ENCODE measurements around the gene TAOK2. TPM values are rescaled to one million over a fixed set of nuclear protein-coding genes. Genes with fewer than 3 reads are reported as not detected.

The TAOK2 gene
- total RNA-seq = 65.2 and 74.3 TPM in 2 replicates

DNA sequence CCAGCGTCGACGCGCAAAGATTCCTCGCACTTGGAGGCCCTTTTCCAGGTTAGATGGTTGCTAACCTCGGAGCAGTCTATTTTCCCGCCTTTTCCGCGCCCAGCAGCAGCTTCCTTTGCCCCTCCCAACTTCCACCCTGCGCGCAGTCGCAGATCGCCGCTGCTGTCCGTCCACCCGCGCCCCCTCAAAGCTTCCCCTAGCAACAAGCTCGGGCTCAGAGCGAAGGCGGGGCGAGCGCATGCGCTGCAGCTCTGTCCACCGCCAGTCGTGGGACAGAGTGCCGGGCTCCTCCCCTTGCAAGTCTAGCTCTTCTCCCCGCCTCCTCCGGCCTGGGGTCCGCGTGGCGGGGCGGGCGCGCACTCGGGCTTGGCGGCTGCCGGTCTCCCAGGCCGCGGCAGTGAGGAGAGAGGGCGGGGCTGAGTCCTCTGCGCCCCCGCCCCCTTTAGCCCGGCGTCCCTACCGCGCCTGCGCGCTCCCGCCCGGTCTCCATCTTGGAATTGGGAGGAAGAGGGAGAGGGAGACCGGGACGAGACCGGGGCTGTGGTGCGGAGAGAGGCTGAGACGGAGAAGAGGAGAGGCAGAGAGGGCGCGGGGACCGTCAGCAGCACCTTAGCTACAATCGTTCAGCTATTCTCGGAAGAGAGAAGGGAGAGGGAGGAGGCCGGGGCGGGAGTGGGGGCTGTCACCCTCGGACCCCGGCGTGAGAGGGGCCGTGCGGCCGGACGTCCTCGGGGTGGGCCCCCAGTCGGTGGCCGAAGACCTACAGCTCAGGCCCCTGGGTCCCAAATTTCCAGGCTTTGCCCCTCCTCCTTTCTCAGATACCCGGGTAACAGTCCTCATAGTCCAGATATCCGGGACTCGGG, at the start of gene TAOK2:
TAOK2 (plus strand) TSS at position 485 of the 863 bp plus-strand sequence. CDS start 3,905 bp downstream, outside the sequence.

DNA sequence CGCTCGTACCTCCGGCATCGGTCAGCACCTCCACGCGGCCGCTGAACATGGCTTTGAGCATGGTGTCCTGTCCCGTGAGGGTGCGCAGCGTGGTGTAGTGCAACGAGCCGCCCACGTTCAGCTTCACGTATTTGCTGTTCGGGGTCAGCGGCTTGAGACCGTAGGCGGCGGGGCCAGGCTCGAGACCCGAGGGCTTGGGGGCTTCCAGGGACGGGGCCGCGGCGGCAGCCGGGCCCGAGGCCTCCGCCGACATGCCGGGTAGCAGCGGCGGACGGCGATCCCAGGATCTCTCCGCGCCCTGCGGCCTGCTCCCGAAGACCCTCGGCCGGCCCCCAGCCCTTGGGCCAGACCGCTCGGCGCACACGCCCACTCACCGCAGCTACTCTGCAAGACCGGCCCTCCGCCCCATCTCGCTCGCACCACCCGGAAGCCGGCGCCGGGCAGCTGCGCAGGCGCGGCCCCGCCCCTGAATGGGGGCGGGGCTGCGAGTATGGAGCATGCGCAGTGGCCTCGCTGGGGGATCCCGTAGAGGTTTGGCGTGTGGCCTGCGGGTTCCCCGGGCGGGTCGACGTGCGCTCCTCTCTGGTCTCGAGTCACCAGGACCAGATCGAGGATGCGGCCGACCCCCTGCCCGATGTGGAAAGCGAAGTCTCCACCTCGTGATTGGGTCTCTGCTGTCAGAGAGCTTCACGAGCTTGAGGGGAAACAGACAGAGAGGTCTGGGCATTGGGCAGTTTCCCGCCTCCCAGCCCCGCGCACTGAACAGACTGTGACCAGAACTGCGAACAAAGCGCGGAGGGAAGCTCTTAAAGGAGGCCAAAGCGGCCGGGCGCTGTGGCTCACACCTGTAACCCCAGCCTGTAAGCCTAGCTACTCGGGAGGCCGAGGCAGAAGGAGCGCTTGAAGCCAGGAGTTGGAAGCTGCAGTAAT, 47.6 kb upstream of the TAOK2 start, which contains the start of gene KCTD13:
KCTD13 (minus strand) TSS at position 446 of the 930 bp plus-strand sequence; CDS start at position 253, 193 bp downstream.

DNA sequence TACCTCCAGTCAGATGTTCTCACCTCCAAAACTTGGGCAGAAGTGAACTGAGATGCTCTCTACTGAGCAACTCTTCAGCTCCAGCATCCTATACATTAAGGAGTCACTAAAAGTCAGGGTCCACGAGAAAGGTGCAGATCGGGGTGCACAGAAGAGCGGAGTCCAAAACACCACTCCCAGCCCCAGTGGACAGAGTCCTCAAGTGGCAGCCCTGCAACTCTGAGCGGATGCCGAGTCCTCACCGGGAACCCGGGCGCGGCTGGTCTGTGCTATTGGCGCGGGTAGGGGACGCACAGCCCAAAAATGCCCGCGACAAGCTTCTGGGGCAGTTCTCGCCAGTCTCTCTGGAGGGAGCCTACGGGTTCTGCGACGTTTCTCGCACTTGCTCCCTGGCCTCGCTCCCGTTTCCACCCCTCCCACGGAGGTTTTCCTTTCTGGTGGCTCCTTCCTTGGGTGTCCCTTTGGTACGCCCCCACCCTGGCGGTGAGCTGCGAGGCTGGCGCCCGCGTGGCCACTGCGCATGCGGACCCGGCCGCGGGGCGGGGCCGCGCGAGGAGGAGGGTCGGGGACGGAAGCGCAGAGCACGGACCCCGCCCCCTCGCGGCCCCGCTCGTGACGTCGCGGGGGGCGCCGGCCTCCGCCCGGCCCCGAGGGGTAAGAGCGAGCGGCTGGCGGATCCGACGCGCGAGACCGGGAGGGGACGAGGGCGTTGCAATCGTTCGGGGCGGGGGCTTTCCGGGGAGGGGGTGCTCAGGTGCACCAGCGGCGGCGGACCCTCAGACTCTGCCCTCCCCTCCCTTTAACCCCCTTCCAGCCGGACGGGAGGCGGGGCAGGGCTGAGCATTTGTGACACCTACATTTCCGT, 12.0 kb upstream of the TAOK2 start, which contains the start of gene TMEM219:
TMEM219 (plus strand) TSS at position 601 of the 865 bp plus-strand sequence. CDS start 1,065 bp downstream, outside the sequence.

DNA sequence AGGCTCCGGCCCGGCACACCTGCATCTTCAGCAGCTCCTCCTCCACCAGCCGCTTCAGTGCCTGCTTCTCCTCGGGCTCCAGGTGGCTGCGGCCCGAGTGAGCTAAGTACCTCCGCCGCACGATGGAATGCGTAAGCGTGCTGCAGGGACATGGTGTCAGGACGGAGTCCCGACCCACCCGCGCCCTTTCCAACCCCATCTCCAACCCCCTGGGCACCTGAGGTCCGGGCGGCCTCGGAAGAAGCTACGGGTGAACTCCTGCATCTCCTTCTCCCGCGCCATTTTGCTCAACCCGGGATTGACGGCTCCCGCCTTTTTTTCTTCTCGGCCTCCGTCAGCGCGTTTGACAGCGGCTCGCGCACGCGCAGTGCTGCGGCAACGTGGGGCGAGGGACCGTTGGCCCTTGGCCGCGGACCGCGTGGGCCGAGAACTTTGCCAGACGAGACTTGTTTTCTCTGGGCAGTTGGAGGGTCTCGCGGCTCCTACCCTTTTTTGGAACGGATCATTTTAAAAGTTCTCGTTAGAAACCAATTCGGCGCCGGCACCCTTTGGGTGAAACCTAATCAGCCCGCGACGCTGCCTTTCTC, 21.7 kb downstream of the TAOK2 start, which contains the start of gene HIRIP3:
HIRIP3 (minus strand) TSS at position 294 of the 587 bp plus-strand sequence; CDS start at position 282, 12 bp downstream.

DNA sequence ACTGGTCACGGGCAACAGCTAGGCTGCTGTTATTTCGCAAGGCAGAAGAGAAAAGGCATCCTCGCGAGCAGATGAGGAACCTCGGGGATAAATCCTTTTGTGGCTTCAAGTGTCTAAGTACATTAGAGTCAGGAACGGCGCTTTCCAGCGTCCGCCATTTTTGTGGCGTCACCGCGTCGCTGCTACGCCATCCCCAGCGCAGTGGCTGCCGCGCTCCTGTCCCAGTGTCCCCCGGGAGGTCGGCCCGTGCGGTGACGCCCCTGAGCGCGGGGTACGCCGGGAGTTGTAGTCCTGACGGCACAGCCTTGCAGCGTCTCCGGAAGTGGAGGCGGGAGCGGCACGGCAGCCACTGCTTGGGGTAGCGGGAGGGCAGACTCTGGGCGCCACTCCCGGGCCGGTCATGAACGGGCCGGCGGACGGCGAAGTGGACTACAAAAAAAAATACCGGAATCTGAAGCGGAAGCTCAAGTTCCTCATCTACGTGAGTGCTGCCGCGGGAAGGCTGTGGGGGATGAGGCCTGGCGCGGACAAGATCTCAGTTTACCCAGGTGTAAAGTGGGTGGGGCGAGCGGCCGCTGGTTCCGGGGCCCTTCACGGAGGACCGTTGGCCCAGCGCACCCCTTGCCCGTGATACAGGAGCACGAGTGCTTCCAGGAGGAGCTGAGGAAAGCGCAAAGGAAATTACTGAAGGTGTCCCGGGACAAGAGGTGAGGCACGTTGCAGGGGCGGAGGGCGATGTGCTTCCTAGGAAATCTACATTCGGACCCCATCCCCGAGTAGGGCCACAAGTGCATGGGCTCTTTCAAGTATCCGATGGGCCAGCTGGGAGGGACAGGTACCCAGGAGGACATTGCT, 22.5 kb downstream of the TAOK2 start, which contains the start of gene INO80E:
INO80E (plus strand) TSS at position 331 of the 855 bp plus-strand sequence; CDS start at position 401, 70 bp downstream.

DNA sequence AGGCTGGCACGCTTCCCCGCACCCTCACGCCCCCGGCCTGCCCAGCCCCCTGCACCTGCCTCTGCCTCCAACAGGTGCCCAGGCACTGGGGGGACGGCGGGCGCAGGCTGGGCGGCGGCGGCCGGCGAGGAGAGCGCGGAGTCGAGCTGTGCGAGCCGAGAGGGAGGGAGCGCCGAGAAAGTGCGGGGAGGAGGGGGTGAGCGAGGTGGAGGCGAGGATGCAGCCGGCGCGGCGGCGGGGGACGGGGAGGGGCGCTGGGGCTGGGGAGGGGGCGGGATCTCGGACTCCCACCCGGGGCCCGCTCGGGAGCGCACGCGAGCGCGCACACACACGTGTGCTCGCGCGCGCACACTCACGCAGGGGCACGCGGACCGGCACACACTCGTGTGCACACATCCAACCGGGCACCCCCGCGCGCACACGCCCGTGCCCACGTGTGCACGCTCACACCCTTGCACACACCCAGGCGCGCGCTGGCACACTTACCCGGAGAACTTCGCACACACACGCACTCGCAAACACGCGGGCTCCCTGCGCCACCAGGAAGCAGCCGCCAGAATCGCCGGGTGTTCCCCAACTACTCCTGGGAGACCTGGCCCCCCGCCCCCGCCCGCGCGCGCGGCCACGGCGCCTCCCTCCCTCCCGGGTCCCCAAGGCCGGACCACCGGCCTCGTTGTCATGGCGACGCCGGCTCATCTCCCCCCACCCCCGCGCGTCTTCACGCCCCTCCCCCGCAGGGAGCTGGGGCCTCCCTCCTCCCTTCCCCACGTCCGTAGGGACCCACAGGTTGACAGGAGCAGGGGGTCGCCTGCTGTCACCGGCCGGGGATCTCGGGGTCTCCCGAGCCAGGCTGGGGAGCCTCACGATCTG, 37.4 kb downstream of the TAOK2 start, which contains the start of gene DOC2A:
DOC2A (minus strand) TSS at position 184 of the 870 bp plus-strand sequence. CDS start 805 bp downstream, outside the sequence.

DNA sequence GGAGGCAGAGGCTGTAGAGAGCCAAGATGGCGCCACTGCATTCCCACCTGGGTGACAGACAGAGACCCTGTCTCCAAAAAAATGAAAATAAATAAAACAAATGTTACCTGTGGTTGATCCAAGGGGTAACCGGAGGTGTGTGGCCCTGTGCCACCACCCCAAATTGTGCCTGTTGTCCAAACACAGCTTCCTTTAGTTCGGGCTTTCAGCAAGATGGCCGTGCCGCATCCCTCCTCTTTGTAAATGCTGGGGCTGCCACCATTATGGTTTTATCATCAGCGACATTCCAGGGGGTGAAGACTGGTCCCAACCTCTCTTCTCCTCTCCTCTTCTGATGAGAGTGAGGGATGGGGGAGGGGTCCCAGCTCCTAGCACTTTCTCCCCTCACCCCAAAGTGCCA, 49.2 kb downstream of the TAOK2 start, which contains the start of gene C16orf92:
C16orf92 (plus strand) TSS at position 312 of the 400 bp plus-strand sequence. CDS start 143 bp downstream, outside the sequence.

DNA sequence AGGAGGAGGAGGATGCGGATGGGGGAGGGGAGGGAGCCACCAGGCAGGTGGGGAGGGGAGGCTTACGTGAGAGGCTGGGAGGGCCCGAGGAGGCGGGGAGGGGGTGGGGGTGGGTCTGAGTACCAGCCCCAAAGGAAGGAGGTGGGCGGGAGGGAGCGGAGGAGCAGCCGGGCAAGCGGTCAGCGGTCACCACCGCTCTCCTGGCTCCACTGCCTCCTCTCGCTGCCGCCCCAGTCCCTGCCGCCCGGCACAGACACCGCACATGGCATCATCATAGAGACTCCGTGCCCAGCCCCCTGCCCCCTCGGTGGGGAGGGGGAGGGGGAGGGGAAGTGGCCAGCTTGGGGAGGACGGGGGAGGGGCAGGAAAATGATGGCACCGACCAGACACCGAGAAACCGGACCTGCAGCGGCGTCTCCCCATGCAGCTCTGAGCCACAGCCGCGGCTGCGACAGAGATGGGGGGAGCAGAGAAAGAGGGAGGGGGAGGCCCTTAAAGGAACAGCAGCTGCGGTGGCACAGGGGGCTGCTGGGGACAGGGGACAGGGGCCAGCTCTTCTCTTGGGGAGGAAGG, 57.3 kb downstream of the TAOK2 start, which contains the start of gene TLCD3B:
TLCD3B (minus strand) TSS at position 431 of the 573 bp plus-strand sequence. CDS start 744 bp downstream, outside the sequence.

Other genes with a start within 250 kb of the TAOK2 start
- not detected in 2 replicates for gene C16orf54, start 227.9 kb upstream of the TAOK2 start, total RNA-seq
- gene ZG16, start 195.6 kb upstream of the TAOK2 start, total RNA-seq = 0.33 and 1.2 TPM in 2 replicates
- gene KIF22, start 183.1 kb upstream of the TAOK2 start, total RNA-seq = 40.1 and 81.7 TPM in 2 replicates
- gene MAZ, start 167.3 kb upstream of the TAOK2 start, total RNA-seq = 411 and 461 TPM in 2 replicates
- 1.2 and 13.3 TPM in 2 replicates for gene PRRT2, start 161.7 kb upstream of the TAOK2 start, total RNA-seq
- 42.0 and 44.8 TPM in 2 replicates for gene PAGR1, start 157.7 kb upstream of the TAOK2 start, total RNA-seq
- gene MVP, start 153.4 kb upstream of the TAOK2 start, total RNA-seq = 38.1 and 71.7 TPM in 2 replicates
- 66.7 and 80.3 TPM in 2 replicates for gene CDIPT, start 110.6 kb upstream of the TAOK2 start, total RNA-seq
- 1.2 and 2.7 TPM in 2 replicates for gene SEZ6L2, start 74.3 kb upstream of the TAOK2 start, total RNA-seq
- gene ASPHD1, start 73.4 kb upstream of the TAOK2 start, total RNA-seq = 0.79 TPM in 1 of 2 replicates, not detected in the other
- 13.0 and 15.7 TPM in 2 replicates for gene KCTD13, start 47.6 kb upstream of the TAOK2 start, total RNA-seq
- gene TMEM219, start 11.8 kb upstream of the TAOK2 start, total RNA-seq = 65.6 and 66.7 TPM in 2 replicates
- 9.8 and 10.5 TPM in 2 replicates for gene HIRIP3, start 21.7 kb downstream of the TAOK2 start, total RNA-seq
- gene INO80E, start 22.4 kb downstream of the TAOK2 start, total RNA-seq = 34.9 and 52.2 TPM in 2 replicates
- gene DOC2A, start 37.2 kb downstream of the TAOK2 start, total RNA-seq = not detected in 2 replicates
- not detected in 2 replicates for gene C16orf92, start 49.3 kb downstream of the TAOK2 start, total RNA-seq
- gene TLCD3B, start 57.4 kb downstream of the TAOK2 start, total RNA-seq = not detected in 2 replicates
- gene ALDOA, start 91.9 kb downstream of the TAOK2 start, total RNA-seq = 572 and 1,018 TPM in 2 replicates
- 273 and 323 TPM in 2 replicates for gene PPP4C, start 102.1 kb downstream of the TAOK2 start, total RNA-seq
- 1.6 and 4.7 TPM in 2 replicates for gene TBX6, start 118.1 kb downstream of the TAOK2 start, total RNA-seq
- 44.5 and 59.7 TPM in 2 replicates for gene YPEL3, start 122.3 kb downstream of the TAOK2 start, total RNA-seq
- gene GDPD3, start 139.7 kb downstream of the TAOK2 start, total RNA-seq = 1.1 and 2.7 TPM in 2 replicates
- gene MAPK3, start 149.4 kb downstream of the TAOK2 start, total RNA-seq = 36.5 and 36.7 TPM in 2 replicates
- 5.1 and 5.7 TPM in 2 replicates for gene CORO1A, start 209.7 kb downstream of the TAOK2 start, total RNA-seq
- 42.0 and 117 TPM in 2 replicates for gene BOLA2B, start 219.8 kb downstream of the TAOK2 start, total RNA-seq
- 21.9 and 46.3 TPM in 2 replicates for gene SLX1A, start 220.0 kb downstream of the TAOK2 start, total RNA-seq
- gene SULT1A3, start 225.4 kb downstream of the TAOK2 start, total RNA-seq = 4.1 and 4.7 TPM in 2 replicates